NCI-H774 (cell line): Measurements from ENCODE around the gene UGT1A8.

ENCODE experiments used
- DNase-seq: peaks from one replicate; lab custom pipeline; 2025; lab: John Stamatoyannopoulos, UW

The UGT1A8 gene

DNA sequence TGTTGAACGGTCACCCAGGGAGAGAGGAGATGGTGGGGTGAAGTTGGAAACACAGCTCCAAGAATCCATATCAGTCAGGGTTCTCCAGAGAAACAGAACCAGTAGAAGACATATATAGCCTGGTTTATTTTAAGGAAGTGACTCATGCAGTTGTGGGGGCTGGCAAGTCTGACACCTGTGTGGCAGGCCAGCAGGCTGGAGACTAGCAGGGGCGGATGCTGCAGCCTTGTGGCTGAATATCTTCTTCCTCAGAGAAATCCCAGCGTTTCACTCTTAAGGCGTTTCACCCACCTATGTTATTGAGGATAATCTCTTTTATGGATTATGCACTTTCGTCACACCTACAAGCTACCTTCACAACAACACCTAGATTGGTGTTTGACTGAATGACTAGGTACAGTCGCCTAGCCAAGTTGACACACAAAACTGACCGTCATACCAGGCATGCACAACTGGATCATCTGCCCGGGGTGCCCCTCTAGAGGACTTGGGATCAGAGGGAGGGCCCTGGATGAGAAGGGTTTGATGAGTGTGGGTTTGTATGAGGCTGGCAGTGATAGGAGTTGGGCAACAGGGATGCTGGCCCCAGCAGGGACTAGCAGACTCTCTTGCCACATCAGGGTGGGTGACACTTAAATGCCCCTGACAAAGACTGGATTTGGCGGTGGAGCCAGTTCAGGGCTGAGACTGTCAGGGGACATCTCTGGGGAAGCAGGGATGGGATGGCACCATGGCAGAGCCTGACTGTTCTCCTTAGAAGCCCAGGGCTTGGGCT is 184.1 kb downstream of the UGT1A8 start:
- no peak for DNase-seq

DNA sequence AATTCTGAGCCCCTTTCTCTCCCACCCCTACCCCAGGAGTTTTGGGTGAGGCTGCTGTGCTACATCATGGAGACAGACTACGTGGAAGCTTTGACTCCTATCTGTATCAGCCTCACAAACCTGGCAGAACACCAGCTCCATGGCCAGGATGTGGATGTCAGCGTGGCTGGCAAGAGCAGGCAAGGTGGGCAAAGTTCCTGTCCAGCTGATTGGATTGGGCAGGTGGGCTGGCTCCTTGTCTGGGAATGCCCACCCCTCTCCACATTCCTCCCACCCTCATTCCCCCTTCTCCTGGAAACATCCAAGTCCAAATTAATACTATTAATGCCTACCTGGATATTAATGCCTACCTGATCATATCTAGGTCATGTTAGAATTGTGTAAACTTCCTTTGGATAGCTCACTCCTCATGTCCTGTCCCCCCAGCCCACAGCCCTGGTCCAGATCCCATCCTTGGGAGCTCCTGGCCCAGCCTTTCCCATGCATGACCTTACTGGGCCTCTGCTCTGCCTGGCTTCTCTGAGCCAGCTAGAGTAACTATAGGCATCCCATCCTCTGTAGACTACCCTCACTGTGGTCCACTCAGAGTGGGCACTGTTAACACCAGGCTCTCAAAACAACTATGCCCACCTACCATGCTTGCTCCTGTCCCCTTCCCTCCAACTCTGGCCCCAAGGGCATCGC is 184.8 kb downstream of the UGT1A8 start:
- no peak for DNase-seq

DNA sequence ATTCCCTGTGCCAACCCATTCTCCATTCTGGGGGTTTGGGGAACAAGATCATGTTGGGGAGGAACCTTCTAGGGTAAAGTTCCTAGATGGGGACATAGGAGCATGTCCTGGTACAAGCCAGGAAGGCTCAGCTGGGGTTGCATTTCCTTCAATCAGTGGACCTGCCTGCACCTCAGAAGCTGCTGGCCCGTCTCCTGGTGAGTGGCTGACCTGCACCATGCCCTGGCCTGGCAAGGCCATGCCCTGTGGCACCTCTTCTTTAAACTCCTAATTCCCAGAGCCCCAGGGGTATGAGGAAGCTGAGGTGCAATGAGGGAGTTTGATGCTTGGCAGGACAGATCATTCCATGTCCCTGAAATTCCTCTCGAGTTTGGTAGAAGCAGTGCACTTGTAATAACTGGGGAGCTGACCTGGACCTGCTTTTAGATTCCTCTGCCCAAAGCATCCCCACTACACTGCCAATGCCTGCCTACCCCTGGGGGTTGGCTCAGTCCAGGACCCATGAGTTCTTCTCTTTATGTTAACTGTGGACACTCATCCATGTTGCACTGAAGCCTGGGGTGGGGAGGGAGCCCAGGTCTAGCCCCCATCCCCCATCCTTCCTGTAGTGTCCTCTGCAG is 186.0 kb downstream of the UGT1A8 start:
- DNase-seq: no peak

DNA sequence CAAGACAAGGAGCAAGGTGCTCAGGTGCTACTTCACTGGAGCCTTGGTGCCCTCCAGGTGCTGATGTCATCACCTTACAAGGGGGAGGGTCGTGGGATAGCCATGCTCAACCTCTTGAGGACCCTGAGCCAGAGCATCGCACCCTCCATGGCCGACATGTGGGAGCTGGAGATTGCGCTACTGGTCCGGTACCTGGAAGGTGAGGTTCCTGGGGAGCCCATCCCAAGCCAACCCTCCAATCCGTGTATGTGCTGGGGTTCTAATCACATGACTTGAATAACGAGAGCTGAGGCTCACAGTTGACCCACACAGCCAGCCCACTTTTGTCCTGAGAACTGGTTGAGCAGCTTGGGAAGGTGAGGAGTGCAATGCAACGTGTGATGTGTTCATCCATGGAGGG is 186.6 kb downstream of the UGT1A8 start:
- no peak for DNase-seq

DNA sequence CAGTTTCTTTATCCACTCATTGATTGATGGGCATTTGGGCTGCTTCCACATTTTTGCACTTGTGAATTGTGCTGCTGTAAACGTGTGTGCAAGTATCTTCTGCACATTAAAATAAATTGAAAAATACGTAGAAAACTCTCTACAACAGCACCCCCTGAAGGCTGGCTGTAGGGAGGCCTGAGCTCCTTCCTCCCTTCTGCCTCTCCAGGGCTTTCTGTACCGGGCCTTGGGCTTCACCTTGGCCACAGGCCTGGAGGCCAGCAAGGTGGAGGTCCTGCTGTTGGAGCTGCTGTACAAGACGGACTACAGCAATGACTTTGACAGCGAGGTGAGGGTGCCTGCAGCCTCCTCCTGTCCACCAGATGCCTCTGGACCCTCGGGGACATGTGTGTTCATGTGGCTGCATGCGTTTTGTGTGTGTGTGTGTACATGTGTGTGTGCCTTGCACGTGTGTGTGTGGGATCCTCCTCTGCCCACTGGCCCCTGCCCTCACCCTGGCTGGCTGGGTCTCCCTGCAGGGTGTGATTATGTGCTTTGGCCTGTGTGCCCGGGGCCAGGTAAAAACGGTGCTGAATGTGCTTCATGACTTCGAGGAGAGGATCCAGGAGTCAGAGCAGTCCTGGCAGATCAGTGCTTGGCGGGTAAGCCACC is 189.9 kb downstream of the UGT1A8 start:
- DNase-seq: no peak

DNA sequence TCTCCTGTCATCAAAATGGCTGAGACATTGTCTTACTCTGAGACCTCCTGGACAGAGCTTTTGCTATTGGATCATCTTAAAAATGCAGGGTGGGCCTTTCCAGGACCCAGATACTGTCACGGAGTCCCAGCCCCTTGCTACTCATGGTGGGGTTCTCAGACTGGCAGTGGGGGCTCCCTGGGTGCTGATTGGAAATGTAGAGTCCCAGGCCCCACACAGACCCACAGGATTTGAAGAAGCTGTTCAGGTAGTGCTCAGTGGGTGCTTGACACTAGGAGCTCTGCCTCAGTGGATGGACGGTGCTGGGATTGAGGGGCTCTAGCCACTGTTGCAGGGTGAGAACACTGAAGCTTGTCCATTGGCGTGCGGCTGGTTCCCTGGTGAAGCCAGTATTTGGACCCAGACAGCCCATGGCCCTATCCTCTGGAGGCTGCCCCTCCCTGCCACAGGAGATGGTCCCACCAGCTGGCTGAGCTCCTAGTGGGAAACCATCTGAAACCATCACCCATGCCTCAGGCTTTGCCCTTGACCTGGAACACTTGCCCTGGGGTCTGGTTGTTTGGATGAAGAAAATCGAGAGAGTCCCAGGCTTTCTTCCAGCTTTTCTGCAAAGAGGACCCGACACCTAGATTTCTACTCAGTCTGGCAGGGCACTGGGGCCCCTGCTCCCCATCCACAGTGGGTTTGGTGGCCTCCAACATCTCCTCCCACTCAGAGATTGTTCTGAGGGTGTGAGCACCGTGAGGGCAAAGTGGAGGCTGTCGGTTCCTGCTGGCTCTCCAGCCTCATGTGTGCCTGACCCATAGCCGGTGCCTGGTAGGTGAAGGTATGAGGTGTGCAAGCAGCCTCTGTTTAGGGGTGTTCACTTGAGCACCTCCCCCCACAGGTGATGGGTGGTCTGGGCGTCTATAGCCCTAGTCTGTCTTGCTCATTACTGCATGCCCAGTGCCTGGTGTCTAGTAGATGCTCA is 190.8 kb downstream of the UGT1A8 start:
- no peak for DNase-seq

DNA sequence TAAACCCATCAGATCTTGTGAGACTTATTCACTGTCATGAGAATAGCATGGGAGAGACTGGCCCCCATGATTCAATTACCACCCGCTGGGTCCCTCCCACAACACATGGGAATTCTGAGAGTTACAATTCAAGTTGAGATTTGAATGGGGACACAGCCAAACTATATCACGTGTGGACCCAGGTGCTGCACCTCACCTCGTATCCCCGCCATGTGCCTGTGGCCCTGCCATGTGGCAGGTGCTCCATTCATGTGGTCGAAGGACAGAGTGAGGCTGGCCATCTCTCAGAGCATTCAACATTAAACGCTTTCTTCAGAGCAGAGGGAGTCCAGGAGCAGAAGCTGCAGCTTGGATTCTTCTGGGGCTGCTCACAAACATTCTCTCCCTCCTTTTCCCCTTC is 193.0 kb downstream of the UGT1A8 start:
- no peak for DNase-seq

DNA sequence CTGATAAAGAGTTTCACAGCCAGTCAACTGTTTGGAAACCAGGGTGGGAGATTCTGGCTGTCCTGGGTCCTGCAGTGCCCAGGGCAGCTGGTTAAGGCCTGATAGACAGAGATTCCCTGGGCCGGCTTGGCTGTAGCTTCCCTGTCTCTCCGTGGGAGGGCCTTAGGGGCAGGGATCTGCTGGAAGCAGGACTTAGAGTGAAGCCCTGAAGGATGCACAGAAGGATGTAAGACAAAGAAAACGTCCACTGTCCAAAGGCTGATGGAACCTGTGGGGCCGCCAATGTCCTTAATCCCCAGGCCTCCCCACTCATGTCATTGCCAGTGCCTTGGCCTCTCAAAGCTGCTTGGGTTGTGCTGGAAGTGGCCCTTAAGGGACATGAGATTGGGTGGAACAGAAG is 193.7 kb downstream of the UGT1A8 start:
- DNase-seq: no peak

DNA sequence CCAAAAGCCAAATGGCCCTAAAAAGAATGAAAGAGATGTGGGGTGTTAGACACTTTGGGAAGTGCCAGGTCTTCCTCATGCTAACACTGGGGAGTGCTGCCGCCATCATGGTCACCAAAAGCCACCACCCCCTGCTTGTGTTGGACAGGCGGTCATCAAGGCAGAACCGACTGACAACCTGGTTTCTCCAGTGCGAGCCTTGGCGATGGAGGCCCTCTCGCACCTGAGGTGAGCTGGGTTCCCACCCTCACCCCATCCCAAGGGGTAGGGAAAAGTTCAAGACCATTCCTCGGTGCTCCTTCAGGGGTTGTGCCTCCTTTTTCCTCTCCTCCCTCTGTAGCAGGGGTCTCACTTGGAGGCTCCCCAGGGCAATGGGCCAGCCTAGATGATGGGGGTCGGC is 194.3 kb downstream of the UGT1A8 start:
- DNase-seq: no peak

DNA sequence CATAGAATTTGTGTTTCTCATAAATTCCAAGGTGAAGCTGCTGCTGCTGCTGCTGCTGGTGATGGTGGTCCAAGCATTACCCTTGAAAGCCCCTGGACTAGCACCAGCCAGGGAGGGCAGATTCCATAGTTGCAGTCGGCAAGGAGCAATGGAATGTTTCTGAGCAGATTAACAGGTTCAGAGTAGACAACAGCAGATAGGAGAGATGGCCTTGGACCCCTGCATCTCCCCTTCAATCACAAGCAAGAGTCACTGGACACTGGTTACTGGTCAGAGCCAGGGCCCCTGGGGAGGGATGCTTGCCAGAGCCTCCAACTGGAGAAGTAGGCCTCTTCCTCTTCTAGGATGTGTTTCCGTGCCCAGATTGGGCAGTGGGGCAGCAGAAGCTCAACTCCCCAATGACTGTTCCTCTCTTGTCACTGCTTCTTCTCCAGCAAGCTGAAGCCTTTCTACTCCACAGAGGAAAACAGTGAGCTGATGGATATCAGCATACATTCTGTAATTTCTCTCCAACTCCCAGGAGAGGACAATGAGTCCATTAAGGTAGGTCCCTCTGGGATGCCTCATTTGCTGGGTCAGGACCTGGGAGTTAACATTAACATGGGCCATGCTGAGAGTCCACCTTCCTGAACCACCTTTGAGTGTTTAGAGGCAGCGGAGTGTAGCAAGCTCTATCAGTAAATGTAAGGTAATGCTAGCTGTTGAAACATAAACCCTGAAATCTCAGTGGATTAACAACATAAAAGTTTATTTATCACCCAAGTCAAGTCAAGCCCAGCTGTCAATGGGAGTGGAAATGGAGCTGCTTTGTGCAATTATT is 196.0 kb downstream of the UGT1A8 start:
- DNase-seq: no peak

DNA sequence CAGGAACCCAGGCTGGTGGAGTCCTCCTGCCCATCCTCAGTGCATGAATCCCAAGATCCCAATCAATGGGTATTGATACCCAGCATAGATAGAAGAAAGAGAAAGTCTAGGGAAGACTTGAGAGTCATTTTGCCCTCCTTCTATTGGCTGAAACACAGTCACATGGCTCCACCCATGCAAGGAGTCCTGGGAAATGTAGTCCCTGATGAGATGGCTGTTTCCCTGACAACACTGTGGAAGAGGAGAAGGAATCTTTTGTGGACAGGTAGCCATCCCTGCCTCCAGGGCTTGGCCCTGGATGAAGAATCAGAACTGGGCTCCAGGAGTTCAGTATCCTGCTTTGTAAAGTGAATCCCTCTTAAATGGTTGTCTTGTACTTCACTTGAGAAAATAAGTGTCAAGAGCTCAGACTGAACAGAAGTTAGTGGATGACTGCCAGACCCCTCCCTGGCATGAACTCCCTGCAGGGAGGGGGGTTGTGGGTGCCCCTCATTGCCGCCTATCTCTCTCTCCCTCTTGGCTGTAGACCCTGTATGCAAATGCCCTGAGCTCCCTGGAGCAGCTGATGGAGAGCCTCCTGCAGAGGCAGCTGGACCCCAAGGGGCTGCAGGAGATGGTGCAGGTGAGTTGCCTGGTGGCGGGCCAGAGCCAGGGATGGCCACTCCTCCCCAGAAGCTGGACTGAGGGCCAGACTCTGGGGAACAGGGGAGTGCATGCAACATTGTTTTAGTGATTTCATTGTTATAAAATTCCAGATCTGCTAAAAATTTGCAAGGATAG is 196.8 kb downstream of the UGT1A8 start:
- DNase-seq: no peak

DNA sequence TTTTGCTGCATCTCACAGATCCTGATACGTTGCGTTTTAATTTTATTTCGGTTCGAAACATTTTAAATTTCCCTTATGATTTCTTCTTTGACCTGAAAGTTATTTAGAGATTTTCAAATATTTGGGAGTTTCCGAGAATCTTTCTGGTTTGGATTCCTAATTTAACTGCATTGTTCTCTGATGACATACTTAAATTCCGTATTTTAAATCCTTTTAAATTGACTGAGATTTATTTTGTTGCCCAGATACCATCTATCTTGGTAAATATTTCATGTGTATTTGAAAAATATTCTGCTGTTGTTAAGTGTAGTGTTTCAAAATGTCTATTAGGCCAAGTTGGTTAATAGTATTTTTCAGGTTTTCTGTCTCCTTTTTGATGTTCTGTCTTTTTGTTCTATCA is 198.4 kb downstream of the UGT1A8 start:
- no peak for DNase-seq

DNA sequence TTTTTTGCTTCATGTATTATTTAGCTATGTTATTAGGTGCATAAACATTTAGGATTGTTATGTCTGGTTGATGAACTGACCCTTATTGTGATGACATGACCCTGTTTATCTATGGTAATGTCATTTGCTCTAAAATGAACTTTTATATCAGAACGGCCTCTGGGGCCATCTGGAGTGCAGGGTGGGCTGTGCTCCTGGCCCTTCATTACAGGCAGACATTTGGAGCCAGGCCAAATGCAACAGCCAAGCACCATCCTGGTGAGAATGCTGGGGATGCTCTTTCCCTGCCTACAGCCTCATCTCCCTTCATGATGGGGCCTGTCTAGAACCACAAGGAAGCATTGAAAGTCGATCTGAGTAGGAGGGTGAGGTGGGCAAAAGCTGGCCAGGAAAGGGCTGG is 198.9 kb downstream of the UGT1A8 start:
- DNase-seq: no peak

DNA sequence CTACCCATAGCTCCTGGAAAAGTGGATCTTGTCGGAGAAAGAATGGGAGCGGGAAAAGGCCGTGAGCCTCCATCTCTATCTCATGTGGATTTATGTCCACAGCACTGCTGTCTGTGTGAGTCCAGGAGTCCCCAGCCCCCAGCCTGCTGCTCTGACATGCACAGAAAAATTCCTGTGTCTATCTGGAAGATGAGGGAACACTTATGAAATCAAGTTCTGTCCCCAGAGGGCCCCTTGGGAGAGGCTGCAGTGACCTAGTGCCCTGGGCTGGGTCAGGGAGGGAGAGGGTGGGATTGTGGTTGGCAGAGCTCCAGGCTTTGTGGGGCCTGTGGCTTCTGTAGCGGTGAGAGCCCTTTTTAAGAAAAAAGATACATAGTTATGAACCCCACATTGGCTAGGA is 199.3 kb downstream of the UGT1A8 start:
- no peak for DNase-seq

DNA sequence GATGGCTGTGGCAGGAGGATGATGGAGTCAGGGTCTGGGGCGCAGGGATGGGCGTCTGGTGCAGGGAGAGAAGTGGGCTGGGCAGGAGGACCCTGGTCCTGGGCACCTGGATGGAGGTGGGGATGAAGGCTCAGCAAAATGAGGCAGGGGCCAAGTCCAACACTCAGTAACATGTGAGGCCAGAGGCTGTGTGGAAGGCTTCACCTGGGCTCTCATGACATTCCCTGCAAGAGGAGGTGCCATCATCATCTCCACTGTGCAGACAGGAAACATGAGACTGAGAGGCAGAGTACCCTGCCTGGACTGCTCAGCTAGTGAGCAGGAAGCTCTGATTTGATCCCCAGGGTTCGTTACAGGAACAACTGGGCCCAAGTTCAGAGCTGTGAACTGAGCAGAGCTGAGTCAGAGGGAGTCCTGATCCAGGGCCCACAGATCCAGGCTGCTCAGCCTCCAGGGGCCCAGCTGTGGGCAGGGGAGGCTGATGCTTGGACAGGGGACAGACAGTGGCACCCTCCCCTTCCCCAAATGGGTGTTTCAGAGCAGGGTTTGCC is 200.0 kb downstream of the UGT1A8 start:
- no peak for DNase-seq

DNA sequence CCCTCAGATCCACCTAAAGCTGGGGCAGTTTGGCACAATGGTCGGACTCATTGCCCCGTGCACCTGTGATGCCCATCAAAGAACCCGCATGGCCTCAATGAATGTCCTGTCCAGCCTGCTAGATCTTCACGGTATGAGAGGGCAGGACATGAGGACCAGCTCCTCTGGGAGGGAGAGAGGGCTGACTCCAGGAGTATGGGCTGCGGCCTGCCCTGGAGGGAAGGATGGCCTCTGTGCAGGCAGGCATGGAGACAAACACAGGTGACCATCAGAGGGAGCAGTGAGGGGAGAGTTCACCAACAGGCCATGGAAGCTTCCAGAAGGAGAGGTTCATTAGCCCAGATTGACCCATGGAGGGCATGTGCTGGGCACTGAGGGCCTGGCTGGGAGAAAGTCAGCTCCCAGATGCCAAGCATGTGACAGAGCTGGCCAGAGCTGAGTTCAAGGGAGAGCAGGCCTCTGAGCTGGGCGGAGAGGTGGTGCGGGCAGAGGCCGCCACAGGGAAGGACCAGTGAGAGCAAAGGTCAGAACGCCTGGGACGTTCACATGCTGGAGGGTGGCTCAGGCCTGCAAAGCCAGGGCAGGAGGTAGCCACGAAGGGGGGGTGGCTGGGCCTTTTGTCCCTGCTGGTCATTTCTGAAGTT is 200.7 kb downstream of the UGT1A8 start:
- no peak for DNase-seq

DNA sequence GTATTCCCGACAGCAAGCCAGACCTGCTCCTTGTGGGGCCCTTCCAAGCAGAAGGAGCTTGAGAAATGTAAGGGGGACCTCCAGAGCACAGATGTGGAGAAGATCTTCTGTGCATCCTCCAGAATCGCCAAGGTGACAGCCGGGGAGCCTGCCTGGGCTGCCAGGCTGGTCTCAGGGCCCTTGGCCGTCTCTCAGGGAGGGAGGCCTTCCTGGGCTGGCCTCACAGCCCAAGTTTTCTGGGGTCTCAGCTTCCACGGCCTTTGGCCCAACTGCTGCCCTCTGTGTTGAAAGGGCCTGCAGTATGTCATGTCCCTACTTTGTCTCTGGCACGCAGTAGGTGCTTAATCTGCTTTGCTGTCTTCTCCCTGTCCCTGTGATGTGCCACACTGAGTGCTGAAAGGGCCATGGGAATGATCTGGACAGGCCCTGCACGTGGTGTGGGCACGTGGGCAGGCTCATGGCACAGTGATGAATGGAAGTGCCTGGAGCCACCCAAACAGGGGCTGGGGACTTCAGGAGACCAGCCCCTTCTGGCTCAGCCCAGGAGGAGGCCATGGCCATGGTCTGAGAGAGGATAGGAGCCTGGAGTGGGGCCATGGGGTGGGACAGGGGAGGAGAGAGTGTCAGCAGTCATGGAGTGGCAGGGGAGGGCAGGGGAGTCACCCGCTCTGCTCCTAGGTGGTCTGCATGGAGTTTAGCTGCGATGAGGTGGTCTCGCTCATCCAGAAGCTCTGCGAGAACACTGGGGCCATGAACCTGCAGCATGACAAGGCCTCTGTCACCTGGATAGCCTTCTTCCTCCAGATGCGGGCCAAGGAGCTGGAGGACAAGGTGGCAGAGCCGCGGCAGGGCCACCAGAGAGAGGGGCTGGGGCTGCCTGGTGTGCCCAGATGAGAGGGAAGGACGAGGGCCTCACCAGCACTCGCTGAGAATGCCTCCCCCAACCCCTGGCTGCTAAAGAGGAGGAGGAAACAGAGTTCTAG is 201.5 kb downstream of the UGT1A8 start:
- no peak for DNase-seq
